ENCODE results near the gene POC1B.

The POC1B gene

DNA sequence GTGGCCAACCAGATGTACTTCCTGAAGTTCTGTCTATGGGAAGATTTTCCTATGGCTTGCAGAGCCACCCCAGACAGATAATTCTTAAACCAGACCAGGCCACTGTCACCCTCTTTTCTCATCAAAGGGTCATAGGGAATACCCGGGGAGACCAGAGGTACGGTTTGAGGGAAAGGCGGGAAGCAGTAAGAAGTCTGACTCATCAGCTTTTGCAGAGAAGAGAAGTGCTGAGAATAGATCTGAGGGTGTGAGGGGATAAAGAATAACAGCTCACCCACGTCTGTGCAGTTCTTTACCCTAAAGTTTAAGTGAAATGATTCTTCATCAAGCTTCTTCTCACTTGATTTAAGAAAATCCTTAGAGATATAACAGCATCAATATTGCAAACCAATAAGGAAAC is 21.3 kb upstream of the POC1B start:
- H3K4me3 Mint-ChIP-seq = no peak overlapping the region
- no peak for ATAC-seq (ENCODE audit: low read depth)
- no peak for DNase-seq (ENCODE audit: low spot score in 2 of 2)
- H3K4me1 Mint-ChIP-seq = peaks cover 11% of the 10 kb centered on the region
- H3K9me3 Mint-ChIP-seq = no peaks in the 10 kb centered on the region
- H3K27me3 Mint-ChIP-seq = no peaks in the 10 kb centered on the region
- no peaks in the 10 kb centered on the region for H3K36me3 Mint-ChIP-seq
- H3K27ac Mint-ChIP-seq = no peak overlapping the region

DNA sequence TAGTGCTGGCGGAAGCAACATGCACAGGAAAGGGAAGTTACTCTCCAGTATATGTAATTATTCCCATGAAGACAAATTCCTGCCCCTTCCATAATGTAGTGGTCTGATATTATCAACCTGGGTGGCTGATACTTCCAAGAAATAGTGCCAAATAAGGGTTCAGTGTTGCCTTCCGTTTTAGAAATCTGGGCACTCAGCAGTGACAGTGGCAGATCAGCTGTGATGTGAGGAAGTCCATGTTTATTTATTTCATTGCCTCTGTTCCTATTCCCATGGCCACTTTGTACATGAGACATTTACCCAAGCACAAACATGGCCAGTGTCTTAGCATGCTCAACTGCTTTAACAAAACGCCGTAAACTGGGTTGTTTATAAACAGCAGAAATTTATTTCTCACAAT is 20.3 kb upstream of the POC1B start:
- H3K9me3 Mint-ChIP-seq = no peaks in the 10 kb centered on the region
- ATAC-seq (ENCODE audit: low read depth) (no peak), DNase-seq (ENCODE audit: low spot score in 2 of 2) (no peak)
- no peaks in the 10 kb centered on the region for H3K27me3 Mint-ChIP-seq
- peaks cover 13% of the 10 kb centered on the region for H3K4me1 Mint-ChIP-seq
- no peak overlapping the region for H3K4me3 Mint-ChIP-seq
- no peaks in the 10 kb centered on the region for H3K36me3 Mint-ChIP-seq
- H3K27ac Mint-ChIP-seq = no peak overlapping the region

DNA sequence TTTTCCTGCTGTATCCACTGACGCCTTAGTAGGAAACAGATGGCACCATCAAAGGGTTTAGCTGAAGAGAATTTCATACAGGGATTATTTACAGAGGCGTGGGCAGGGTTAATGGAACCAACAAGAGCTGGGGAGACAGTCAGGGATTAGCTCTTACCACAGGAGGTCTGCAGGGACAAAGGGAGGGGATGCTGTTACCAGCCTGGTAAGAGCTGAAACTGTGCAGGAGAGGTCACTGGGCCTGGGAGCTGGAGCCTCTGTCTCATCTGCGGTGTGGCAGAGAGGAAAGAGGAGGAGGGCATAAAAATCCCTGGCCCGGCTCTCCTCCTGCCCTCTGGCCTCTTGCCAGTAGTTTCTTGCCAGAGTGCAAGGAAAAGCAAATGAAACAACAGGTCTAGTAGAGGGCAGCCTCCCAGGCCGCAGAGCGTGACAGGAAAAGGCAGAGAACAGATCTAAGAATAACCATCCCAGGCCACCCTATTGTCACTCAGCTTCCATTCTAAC is 18.9 kb upstream of the POC1B start:
- no peaks in the 10 kb centered on the region for H3K27me3 Mint-ChIP-seq
- ATAC-seq (ENCODE audit: low read depth) = no peak
- H3K4me3 Mint-ChIP-seq = no peak overlapping the region
- no peak overlapping the region for H3K27ac Mint-ChIP-seq
- no peak for DNase-seq (ENCODE audit: low spot score in 2 of 2)
- no peaks in the 10 kb centered on the region for H3K36me3 Mint-ChIP-seq
- no peaks in the 10 kb centered on the region for H3K9me3 Mint-ChIP-seq
- peaks cover 13% of the 10 kb centered on the region for H3K4me1 Mint-ChIP-seq

DNA sequence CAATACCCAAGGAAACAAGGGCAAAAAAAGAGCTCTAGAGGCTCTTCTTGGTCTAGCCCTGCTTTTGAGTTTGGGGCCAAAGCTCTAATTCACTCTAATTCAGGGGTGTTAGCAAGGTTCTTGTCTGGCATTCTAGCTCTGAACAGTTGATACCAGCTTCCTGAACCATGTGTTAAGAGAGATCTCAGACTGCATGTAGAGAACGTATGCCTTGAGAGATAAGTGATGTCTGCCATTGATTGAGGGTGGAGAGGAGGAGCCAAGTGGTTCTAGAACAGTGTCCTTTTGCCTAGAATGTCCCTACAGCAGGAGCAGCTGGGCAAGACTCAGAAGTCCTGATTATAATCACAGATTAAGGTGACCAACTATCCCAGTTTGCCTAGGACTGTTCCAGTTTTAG is 18.2 kb upstream of the POC1B start:
- ATAC-seq (ENCODE audit: low read depth) (no peak), DNase-seq (ENCODE audit: low spot score in 2 of 2) (no peak)
- no peak overlapping the region for H3K4me3 Mint-ChIP-seq
- H3K9me3 Mint-ChIP-seq = no peaks in the 10 kb centered on the region
- H3K36me3 Mint-ChIP-seq = no peaks in the 10 kb centered on the region
- no peak overlapping the region for H3K27ac Mint-ChIP-seq
- peaks cover 13% of the 10 kb centered on the region for H3K4me1 Mint-ChIP-seq
- no peaks in the 10 kb centered on the region for H3K27me3 Mint-ChIP-seq

DNA sequence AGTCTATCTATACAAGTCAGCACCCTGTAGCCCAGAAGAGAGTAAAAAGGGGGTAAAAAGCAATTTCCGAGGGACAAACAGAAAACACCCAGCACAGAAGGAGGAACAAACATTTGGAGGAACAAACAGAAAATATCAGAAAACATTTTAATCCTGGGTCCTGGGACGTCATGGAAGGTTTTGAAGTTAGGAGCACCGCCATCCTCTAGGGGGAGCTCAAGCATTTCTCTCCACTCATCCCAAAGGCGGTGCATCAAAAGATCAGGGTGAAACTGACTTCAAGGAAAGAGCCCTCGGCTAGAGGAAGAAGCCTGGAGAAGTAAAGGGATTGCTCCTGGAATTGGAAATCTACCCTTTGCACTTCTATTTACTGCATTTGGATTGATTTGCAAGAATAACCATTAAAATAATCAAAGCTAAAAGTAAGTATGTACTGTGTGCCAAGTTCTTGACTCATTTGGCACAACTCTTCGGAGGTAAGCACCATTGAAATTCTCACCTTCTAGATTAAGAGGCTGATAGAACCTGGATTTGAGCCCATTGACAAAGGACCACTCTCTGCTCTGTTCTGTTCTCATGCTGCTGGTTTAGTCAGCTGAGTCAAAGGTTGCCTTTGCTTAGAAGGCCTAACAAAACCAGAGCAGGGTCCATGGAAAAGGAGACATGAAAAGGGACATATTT is 17.2 kb upstream of the POC1B start:
- no peak overlapping the region for H3K27ac Mint-ChIP-seq
- no peaks in the 10 kb centered on the region for H3K27me3 Mint-ChIP-seq
- H3K4me3 Mint-ChIP-seq = no peak overlapping the region
- DNase-seq (ENCODE audit: low spot score in 2 of 2) = peak; percentile 58 to 62
- no peaks in the 10 kb centered on the region for H3K36me3 Mint-ChIP-seq
- H3K9me3 Mint-ChIP-seq = no peaks in the 10 kb centered on the region
- peak; percentile 91 for ATAC-seq (ENCODE audit: low read depth)
- peaks cover 13% of the 10 kb centered on the region for H3K4me1 Mint-ChIP-seq

DNA sequence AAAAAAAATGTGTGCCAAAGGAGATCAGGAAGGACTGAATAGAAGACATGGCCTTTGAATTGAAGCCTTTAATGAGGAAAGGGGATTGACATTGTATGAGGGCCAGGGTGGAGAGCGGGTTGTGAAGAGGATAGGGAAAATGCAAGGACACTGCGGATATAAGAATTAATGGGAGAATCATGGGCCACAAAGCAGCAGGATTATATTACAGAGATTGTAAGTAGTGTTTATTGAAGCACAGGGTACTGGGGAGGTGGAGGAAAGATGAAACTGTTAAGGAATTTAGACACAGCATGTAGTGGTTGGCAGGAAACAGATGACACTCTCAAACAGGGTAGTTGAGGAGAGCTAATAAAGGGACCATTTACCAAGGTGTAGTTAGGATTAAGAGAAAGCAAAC is 16.4 kb upstream of the POC1B start:
- Mint-ChIP-seq H3K36me3 (no peaks in the 10 kb centered on the region), H3K27me3 (no peaks in the 10 kb centered on the region), H3K27ac (no peak overlapping the region)

DNA sequence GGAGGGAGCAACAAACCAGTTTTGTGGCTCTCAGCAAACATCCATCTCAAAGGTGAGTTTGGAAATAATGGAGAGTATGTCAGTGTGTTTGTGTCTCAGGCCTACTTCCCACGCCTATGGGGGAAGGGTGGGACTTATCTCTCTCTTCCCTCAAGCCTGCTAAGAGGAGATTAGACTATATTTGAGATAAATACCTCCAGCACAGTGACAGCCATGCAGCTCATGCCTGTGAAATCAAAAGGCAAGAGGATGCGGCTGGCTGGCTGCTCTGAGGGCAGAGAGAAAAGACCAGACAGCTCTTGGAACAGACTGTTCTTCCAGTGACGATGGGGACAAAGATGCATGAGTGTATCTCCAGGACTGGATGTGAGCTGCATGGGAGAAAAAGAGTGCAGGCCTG is 14.7 kb upstream of the POC1B start:
- DNase-seq (ENCODE audit: low spot score in 2 of 2) = no peak
- no peak overlapping the region for H3K4me3 Mint-ChIP-seq
- H3K9me3 Mint-ChIP-seq = no peaks in the 10 kb centered on the region
- peaks cover 13% of the 10 kb centered on the region for H3K4me1 Mint-ChIP-seq
- no peak overlapping the region for H3K27ac Mint-ChIP-seq
- H3K36me3 Mint-ChIP-seq = no peaks in the 10 kb centered on the region
- ATAC-seq (ENCODE audit: low read depth) = no peak
- no peaks in the 10 kb centered on the region for H3K27me3 Mint-ChIP-seq

More for the DNA sequence above, 16.4 kb upstream of the POC1B start:
- Mint-ChIP-seq H3K9me3 (no peaks in the 10 kb centered on the region), H3K4me3 (no peak overlapping the region), H3K4me1 (peaks cover 13% of the 10 kb centered on the region)
- ATAC-seq (ENCODE audit: low read depth) (no peak), DNase-seq (ENCODE audit: low spot score in 2 of 2) (no peak)

DNA sequence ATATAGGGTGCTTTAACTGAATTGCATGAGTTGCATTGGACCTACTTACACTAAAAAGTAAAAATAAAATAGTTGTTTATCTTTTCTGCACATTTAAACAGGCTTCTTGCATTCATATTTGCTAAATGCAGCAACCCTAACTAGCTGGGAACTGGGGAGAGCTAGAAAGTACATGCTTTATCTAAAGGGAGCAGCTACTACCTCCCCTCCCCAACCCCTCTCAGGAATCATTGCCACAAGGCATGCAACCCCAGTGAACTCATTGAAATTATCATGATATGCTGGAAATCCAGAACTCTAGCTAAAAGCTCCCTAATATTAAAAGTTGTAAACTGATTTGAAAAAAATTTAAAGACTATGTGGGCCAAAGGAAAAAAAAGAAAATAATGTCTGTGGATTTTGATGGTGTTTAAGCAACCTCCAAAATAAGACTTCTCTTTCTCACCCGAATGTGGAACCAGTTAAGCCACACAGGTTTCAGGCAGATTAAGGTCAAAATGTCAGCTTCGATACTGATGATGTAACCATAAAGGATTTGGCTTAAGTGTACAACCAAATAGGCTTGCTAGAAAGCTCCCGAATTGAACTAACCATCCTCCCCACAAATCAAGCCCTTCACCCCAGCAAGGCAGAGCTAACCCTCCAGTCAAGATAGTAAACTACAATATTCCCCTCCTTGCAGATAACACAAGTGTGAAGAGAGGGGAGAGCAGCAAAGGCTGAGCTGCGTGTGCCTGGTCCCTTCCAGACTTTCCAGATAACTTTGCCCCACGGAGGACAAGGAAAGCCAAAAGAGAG is 13.8 kb upstream of the POC1B start:
- no peaks in the 10 kb centered on the region for H3K36me3 Mint-ChIP-seq
- peaks cover 13% of the 10 kb centered on the region for H3K4me1 Mint-ChIP-seq
- H3K27ac Mint-ChIP-seq = no peak overlapping the region
- H3K4me3 Mint-ChIP-seq = no peak overlapping the region
- no peaks in the 10 kb centered on the region for H3K27me3 Mint-ChIP-seq
- ATAC-seq (ENCODE audit: low read depth) (no peak), DNase-seq (ENCODE audit: low spot score in 2 of 2) (no peak)
- no peaks in the 10 kb centered on the region for H3K9me3 Mint-ChIP-seq

DNA sequence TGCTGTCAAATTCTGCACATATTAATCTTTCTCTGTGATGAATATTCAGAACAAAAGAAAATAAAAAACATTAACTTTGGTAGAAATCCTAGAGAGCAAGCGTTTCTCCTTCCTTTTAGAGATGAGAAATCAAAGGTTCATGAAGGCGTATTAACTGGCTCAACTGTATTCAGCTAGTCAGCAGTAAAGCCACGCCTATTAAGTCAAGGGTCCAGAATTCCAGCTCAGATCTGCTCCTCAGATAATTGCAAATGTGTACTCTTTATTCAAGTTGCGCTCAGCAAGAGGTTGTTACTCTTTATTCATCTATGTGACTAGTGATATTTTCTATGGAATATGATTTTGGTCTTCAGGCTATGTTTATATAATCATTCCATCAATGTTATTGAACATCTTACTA is 13.1 kb upstream of the POC1B start:
- Mint-ChIP-seq H3K9me3 (no peaks in the 10 kb centered on the region), H3K27ac (no peak overlapping the region), H3K4me3 (no peak overlapping the region), H3K36me3 (peaks cover 2% of the 10 kb centered on the region), H3K27me3 (no peaks in the 10 kb centered on the region), H3K4me1 (peaks cover 11% of the 10 kb centered on the region)
- DNase-seq (ENCODE audit: low spot score in 2 of 2) (no peak), ATAC-seq (ENCODE audit: low read depth) (no peak)

DNA sequence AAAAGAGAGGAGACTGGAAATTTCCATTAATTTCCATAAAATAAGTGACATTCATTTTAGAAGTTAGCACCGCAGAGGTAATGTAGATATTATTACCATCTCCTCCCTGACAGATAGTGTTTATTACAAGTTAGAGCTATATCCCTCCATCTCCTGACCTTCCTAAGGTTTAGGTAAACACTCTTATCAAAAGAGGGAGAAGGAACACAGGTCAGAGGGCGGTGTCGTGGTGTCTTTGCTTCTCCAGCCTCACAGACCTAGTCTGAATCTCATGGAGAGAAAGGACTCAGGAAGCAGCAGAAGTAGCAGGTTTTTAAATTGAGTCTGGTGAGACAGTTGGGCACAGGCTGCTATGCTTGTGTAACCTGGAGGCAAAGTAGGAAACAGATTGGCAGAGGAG is 11.5 kb upstream of the POC1B start:
- Mint-ChIP-seq H3K4me1 (peaks cover 5% of the 10 kb centered on the region), H3K36me3 (peaks cover 2% of the 10 kb centered on the region), H3K27ac (no peak overlapping the region), H3K9me3 (no peaks in the 10 kb centered on the region), H3K27me3 (no peaks in the 10 kb centered on the region), H3K4me3 (no peak overlapping the region)
- DNase-seq (ENCODE audit: low spot score in 2 of 2) (no peak), ATAC-seq (ENCODE audit: low read depth) (no peak)

DNA sequence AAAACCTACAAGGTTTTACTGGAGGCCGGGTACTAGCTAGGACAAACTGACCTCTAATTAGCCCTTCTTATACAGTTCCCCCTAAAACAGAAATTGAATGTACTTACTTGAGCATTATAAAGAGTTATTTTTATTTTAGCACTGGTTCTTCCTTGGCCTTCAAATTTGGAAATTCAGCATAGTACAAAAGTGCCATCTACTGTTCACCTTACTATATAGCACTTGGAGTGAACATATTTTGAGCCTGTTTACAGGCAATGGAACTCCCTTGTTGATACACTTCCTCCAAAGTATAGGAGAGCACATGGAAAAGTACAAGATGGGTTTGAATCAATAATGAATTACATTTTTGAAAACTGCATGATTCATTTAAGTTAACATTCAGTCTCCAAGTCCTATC is 3.9 kb upstream of the POC1B start:
- Mint-ChIP-seq H3K4me3 (no peak overlapping the region), H3K27ac (no peak overlapping the region)

DNA sequence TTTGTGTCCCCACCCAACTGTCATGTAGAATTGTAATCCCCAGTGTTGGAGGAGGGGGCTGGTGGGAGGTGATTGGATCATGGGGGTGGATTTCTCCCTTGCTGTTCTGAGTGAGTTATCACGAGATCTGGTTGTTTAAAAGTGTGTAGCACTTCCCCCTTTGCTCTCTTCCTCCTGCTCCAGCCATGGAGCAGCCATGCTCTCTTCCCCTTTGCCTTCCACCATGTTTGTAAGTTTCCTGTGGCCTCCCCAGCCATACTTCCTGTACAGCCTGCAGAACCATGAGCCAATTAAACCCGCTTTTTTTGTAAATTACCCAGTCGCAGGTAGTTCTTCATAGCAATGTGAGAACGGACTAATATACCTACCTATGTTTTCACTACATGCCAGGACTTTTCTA is 2.6 kb upstream of the POC1B start:
- peaks cover 12% of the 10 kb centered on the region for H3K4me1 Mint-ChIP-seq
- ATAC-seq (ENCODE audit: low read depth) (no peak), DNase-seq (ENCODE audit: low spot score in 2 of 2) (no peak)
- peaks cover under 1% of the 10 kb centered on the region for H3K36me3 Mint-ChIP-seq
- H3K4me3 Mint-ChIP-seq = no peak overlapping the region
- H3K27me3 Mint-ChIP-seq = no peaks in the 10 kb centered on the region
- H3K9me3 Mint-ChIP-seq = no peaks in the 10 kb centered on the region
- no peak overlapping the region for H3K27ac Mint-ChIP-seq

More for the DNA sequence above, 3.9 kb upstream of the POC1B start:
- Mint-ChIP-seq H3K36me3 (peaks cover 2% of the 10 kb centered on the region), H3K4me1 (peaks cover 5% of the 10 kb centered on the region), H3K9me3 (no peaks in the 10 kb centered on the region), H3K27me3 (no peaks in the 10 kb centered on the region)
- DNase-seq (ENCODE audit: low spot score in 2 of 2) (peak in 1 of 2 donors; percentile 33), ATAC-seq (ENCODE audit: low read depth) (no peak)

DNA sequence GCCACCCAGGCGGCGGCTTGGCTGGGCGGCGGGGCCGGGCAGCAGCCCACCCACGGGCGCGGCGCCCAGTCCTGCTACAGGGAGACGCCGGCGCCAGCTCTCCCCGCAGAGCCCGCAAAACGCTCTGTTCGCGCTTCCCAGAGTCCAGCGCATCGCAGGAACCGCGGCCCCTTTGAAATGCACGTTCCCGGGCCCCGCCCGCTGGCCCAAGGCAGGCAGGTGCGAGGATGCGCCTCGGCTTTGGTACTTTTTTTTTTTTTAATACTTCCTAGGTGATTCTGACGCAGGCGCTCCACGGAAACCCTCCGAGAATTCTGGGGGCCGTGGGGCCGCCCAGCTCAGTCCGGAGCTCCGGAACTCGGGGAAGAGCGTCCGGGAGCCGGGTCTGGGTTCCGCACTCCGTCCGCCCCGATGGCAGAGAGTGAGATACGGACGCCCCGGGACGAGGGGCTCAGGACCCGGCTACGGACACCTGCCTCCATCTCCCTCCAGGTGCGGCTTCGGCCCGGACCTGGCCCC is 483 bp downstream of the POC1B start:
- Mint-ChIP-seq H3K4me3 (peak overlapping the region; percentile 89), H3K9me3 (no peaks in the 10 kb centered on the region), H3K36me3 (peaks cover 9% of the 10 kb centered on the region), H3K27ac (peak overlapping the region; percentile 94), H3K27me3 (no peaks in the 10 kb centered on the region), H3K4me1 (peaks cover 26% of the 10 kb centered on the region)
- peak; percentile 20 to 58 for DNase-seq (ENCODE audit: low spot score in 2 of 2)
- ATAC-seq (ENCODE audit: low read depth) = peak; percentile 32

DNA sequence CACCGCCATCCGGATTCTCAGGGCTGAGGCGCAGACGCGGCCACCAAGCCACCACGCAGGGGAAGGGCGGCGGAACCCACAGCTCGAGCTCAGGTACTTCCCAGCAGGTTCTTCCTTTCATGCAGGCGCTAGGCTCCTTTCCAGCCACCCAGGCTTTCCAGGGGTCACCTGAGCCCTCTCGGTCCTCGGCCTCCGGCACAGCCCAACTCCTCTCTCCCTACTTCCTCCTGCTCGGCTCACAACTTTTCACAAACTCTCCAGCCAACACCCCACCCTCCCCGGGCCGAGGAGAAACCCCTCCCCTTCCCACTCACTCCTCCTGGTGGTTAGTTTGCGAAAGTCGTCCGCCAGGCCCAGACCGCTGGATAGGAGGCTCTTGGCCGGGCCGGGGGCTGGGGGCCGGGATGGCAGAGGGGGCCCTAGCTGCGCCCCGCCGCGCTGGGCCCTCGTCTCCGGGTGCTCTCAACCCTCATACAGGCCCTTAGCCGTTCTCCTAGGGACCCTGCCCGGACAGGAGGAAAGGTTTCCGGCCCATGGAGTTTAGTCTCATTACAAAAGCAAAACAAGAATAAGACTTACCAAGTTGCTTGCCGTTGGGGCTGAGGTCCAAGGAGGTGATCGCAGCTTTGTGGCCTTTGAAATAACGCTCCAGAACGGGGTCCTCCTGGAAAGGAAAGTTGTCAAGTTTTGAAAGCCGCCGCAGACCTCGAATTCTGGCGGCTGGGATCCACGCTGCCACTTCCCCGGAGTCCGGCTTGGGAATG is 1.1 kb downstream of the POC1B start, which contains the start of gene GALNT4:
GALNT4 (minus strand) TSS at position 256 of the 764 bp plus-strand sequence; CDS start at position 9, 247 bp downstream.
- Mint-ChIP-seq H3K27me3 (no peaks in the 10 kb centered on the region), H3K4me1 (peaks cover 26% of the 10 kb centered on the region), H3K9me3 (no peaks in the 10 kb centered on the region), H3K27ac (peak within 1 kb of the TSS; percentile 94), H3K4me3 (peak within 1 kb of the TSS; percentile 89), H3K36me3 (peaks cover 9% of the 10 kb centered on the region)
- ATAC-seq (ENCODE audit: low read depth) (peak; percentile 70), DNase-seq (ENCODE audit: low spot score in 2 of 2) (peak; percentile 77 to 84)
